Spleen (tissue), 11 donors: Measurements from ENCODE around the gene BNC2. TPM values are rescaled to one million over a fixed set of nuclear protein-coding genes. Genes with fewer than 3 reads are reported as not detected.

Source experiments
- DNase-seq: peaks from one replicate; pipeline ENCODE4 v3.0.0-alpha.2; 2020
- H3K27ac ChIP-seq, 8 donors: fragments of 200-600 bp; sonication (generic) in 7 of 8; 1 replicate in 4 of 8; 2 replicates in 4 of 8; pipeline versions ENCODE4 v1.5.0 to v1.8.0; 2016 to 2021; ENCODE audit warnings: inconsistent platforms in 4 of 8, mild to moderate bottlenecking in 4 of 8, moderate library complexity in 1 of 8
- H3K27me3 ChIP-seq, 7 donors: fragments of 200-600 bp; sonication (generic) in 6 of 7; replicated peaks in 1 of 7; 1 replicate in 4 of 7; 2 replicates in 3 of 7; pipeline versions ENCODE4 v1.5.0 to v1.8.0; 2016 to 2021; ENCODE audit warnings: inconsistent platforms in 3 of 7, mild to moderate bottlenecking in 1 of 7
- H3K36me3 ChIP-seq, 6 donors: fragments of 200-600 bp; sonication (generic) in 5 of 6; 1 replicate in 4 of 6; 2 replicates in 2 of 6; pipeline versions ENCODE4 v1.5.0 to v1.8.0; 2016 to 2021; ENCODE audit warnings: inconsistent platforms in 2 of 6
- H3K4me1 ChIP-seq, 6 donors: fragments of 200-600 bp; sonication (generic) in 5 of 6; 1 replicate in 3 of 6; 2 replicates in 3 of 6; pipeline versions ENCODE4 v1.5.0 to v1.8.0; 2016 to 2021; ENCODE audit warnings: inconsistent platforms in 3 of 6
- H3K4me3 ChIP-seq, 8 donors: fragments of 200-600 bp; sonication (generic) in 7 of 8; 1 replicate in 4 of 8; 2 replicates in 4 of 8; pipeline versions ENCODE4 v1.5.0 to v1.8.0; 2016 to 2021; ENCODE audit warnings: inconsistent platforms in 4 of 8, mild to moderate bottlenecking in 4 of 8, moderate library complexity in 2 of 8
- H3K9me3 ChIP-seq, 8 donors: fragments of 200-600 bp; sonication (generic) in 7 of 8; 1 replicate in 4 of 8; 2 replicates in 4 of 8; pipeline versions ENCODE4 v1.5.0 to v1.8.0; 2016 to 2021; ENCODE audit warnings: inconsistent platforms in 4 of 8
- CTCF ChIP-seq, 11 experiments: fragments of 200-600 bp in 7 of 11; fragments of 450-650 bp in 4 of 11; sonication (generic) in 4 of 11; IDR thresholded peaks in 8 of 11; conservative IDR thresholded peaks in 3 of 11; 1 replicate in 7 of 11; 2 replicates in 4 of 11; pipeline versions ENCODE4 v1.4.0 to v1.8.0; 2016 to 2021; ENCODE audit warnings: antibody characterized with exemption in 11 of 11, inconsistent platforms in 4 of 11, mild to moderate bottlenecking in 1 of 11
- POLR2A ChIP-seq, 3 donors: fragments of 450-650 bp; IDR thresholded peaks; one replicate each; pipeline ENCODE4 v1.5.1; 2017; ENCODE audit warnings: antibody characterized with exemption in 3 of 3, mild to moderate bottlenecking in 1 of 3
- POLR2AphosphoS5 ChIP-seq, 3 donors: sonication (generic); formaldehyde crosslinking; IDR thresholded peaks; one replicate each; pipeline ENCODE4 v1.5.1; 2017; ENCODE audit warnings: antibody characterized with exemption in 3 of 3
- WGBS, 5 donors: extraction: QIAGEN DNeasy Blood & Tissue Kit in 3 of 5; methylation state at CpG; one replicate each; pipeline versions ENCODE4 v1.1.5 to v1.1.7; 2013 to 2018; 5-methylcytosine and 5-hydroxymethylcytosine counted together
- intact Hi-C: fragments of 100-400 bp; cut with DNase I; formaldehyde crosslinking; loops from one replicate; pipeline ENCODE4 v1.15.0; 2023; ENCODE audit warnings: low total_unique reads
- polyA plus RNA-seq, 3 donors: library from polyadenylated mRNA; stranded (reverse); fragments of 200-250 nt; gene quantifications; one replicate each; pipeline ENCODE4 v1.2.1, GENCODE V29; 2013
- total RNA-seq, 7 donors: library from RNA; depleted of rRNA in 3 of 7; stranded (reverse); fragments of >200 nt in 3 of 7; fragmentation: NEBNext Ultra II Directional in 4 of 7; extraction: Animal tissue kit (Norgen Biotek cat#: 25700) in 4 of 7; gene quantifications; one replicate each; pipeline versions ENCODE4 v1.1.0 to v1.2.1, GENCODE V29; 2016 to 2021
- donor health status: healthy with polysubstance abuse.
- donor health status: DM: no; HTN: no; CAD: no; lungs with moderate emphysema.
- donor health status: DM: no; HTN: no; CAD: no.
- donor health status: Bipolar disorder and iron deficiency.
- donor health status: healthy.
- donor health status: DM: no; HTN: no; CAD: no.
- donor health status: DM: yes; HTN: yes; CAD: no.

BNC2 gene
- total and polyA plus RNA-seq, 10 donors: 0.07 to 4.3 (median 1.3) TPM

GRCh38 chr9:16563446-16563845 is 307.0 kb downstream of the BNC2 start:
- Histone ChIP-seq H3K27ac (no peak overlapping the region), H3K4me3 (no peak overlapping the region), H3K4me1 (no peaks in the 10 kb centered on the region), H3K27me3 (no peaks in the 10 kb centered on the region), H3K9me3 (no peaks in the 10 kb centered on the region), H3K36me3 (no peaks in the 10 kb centered on the region)
- no peak for DNase-seq
- intact Hi-C loops: no loop called here
- no peak for TF ChIP-seq CTCF (IDR thresholded peaks at IDR 0.05 in 8 of 11, conservative IDR thresholded peaks at IDR 0.05 in 3 of 11)
- TF ChIP-seq POLR2A (IDR thresholded peaks at IDR 0.05): no peak
- TF ChIP-seq POLR2AphosphoS5 (IDR thresholded peaks at IDR 0.05): no peak
- 91 to 99% (median 93%) methylated on average over 2 of the region's 2 CpGs for WGBS, 5 donors

GRCh38 chr9:16561121-16561520 is 309.3 kb downstream of the BNC2 start:
- DNase-seq: no peak
- Histone ChIP-seq H3K36me3 (no peaks in the 10 kb centered on the region), H3K27ac (no peak overlapping the region), H3K4me3 (no peak overlapping the region), H3K4me1 (no peaks in the 10 kb centered on the region), H3K9me3 (no peaks in the 10 kb centered on the region), H3K27me3 (no peaks in the 10 kb centered on the region)
- intact Hi-C loops: no loop called here
- TF ChIP-seq POLR2AphosphoS5 (IDR thresholded peaks at IDR 0.05): no peak
- TF ChIP-seq POLR2A (IDR thresholded peaks at IDR 0.05): no peak
- no peak for TF ChIP-seq CTCF (IDR thresholded peaks at IDR 0.05 in 8 of 11, conservative IDR thresholded peaks at IDR 0.05 in 3 of 11)
- 77 to 90% (median 85%) methylated on average over 4 of the region's 4 CpGs for WGBS, 5 donors

- H3K27ac ChIP-seq: no peak overlapping the region
- WGBS, 5 donors: 78 to 87% (median 87%) methylated on average over 6 of the region's 6 CpGs
- TF ChIP-seq POLR2AphosphoS5 (IDR thresholded peaks at IDR 0.05) (no peak), CTCF (IDR thresholded peaks at IDR 0.05 in 8 of 11, conservative IDR thresholded peaks at IDR 0.05 in 3 of 11) (no peak), POLR2A (IDR thresholded peaks at IDR 0.05) (no peak)
- H3K36me3 ChIP-seq: no peaks in the 10 kb centered on the region
- no peaks in the 10 kb centered on the region for H3K9me3 ChIP-seq
- DNase-seq: no peak
- intact Hi-C loops: no loop called here
- no peaks in the 10 kb centered on the region for H3K27me3 ChIP-seq
- H3K4me3 ChIP-seq: no peak overlapping the region
- H3K4me1 ChIP-seq: no peaks in the 10 kb centered on the region
Observed at GRCh38 chr9:16559418-16560188, 310.9 kb downstream of the BNC2 start.

GRCh38 chr9:16555802-16556201 is 314.7 kb downstream of the BNC2 start:
- WGBS, 5 donors: 87 to 100% (median 93%) methylated on average over 1 of the region's 1 CpG
- no peak overlapping the region for H3K4me3 ChIP-seq
- no peaks in the 10 kb centered on the region for H3K36me3 ChIP-seq
- intact Hi-C loops: no loop called here
- TF ChIP-seq POLR2AphosphoS5 (IDR thresholded peaks at IDR 0.05) (no peak), POLR2A (IDR thresholded peaks at IDR 0.05) (no peak), CTCF (IDR thresholded peaks at IDR 0.05 in 8 of 11, conservative IDR thresholded peaks at IDR 0.05 in 3 of 11) (no peak)
- no peak for DNase-seq
- H3K27ac ChIP-seq: no peak overlapping the region
- no peaks in the 10 kb centered on the region for H3K9me3 ChIP-seq
- no peaks in the 10 kb centered on the region for H3K27me3 ChIP-seq
- H3K4me1 ChIP-seq: no peaks in the 10 kb centered on the region
